Osteoblast (primary cell): ENCODE data around the gene AUTS2. TPM values are rescaled to one million over a fixed set of nuclear protein-coding genes. Genes with fewer than 3 reads are reported as not detected.

Experiments
- DNase-seq: peaks from one replicate; pipeline ENCODE4 v3.0.0; 2011; ENCODE audit warnings: low spot score, mixed read lengths; ENCODE audit not compliant: insufficient read length; ENCODE audit errors: missing footprints
- H2AFZ ChIP-seq: 2 replicates; pipeline ENCODE4 v1.6.0; 2011; ENCODE audit warnings: mild to moderate bottlenecking, low read length
- H3K27ac ChIP-seq: 2 replicates; pipeline ENCODE4 v1.5.1; 2011; ENCODE audit warnings: mild to moderate bottlenecking, low read depth, low read length, moderate library complexity
- H3K27me3 ChIP-seq: 2 replicates; pipeline ENCODE4 v1.6.0; 2012; ENCODE audit warnings: mild to moderate bottlenecking, control low read depth, inconsistent platforms, low read length, moderate library complexity; ENCODE audit not compliant: insufficient read depth
- H3K36me3 ChIP-seq: 2 replicates; pipeline ENCODE4 v1.5.1; 2011; ENCODE audit warnings: mild to moderate bottlenecking, low read length, control low read depth, moderate library complexity; ENCODE audit not compliant: insufficient read depth
- H3K4me1 ChIP-seq: 2 replicates; pipeline ENCODE4 v1.5.1; 2011; ENCODE audit warnings: mild to moderate bottlenecking, low read length, control low read depth, moderate library complexity; ENCODE audit not compliant: insufficient read depth
- H3K4me2 ChIP-seq: 2 replicates; pipeline ENCODE4 v1.6.0; 2011; ENCODE audit warnings: mild to moderate bottlenecking, low read length; ENCODE audit not compliant: insufficient read depth
- H3K4me3 ChIP-seq: fragments of 200-600 bp; sonication (generic); 3 replicates; pipeline ENCODE4 v1.5.1; 2012; ENCODE audit warnings: mild to moderate bottlenecking, low read length, inconsistent platforms; ENCODE audit not compliant: insufficient read depth
- H3K79me2 ChIP-seq: 2 replicates; pipeline ENCODE4 v1.6.0; 2012; ENCODE audit warnings: mild to moderate bottlenecking, low read length, control low read depth, inconsistent platforms; ENCODE audit not compliant: insufficient read depth
- H3K9me3 ChIP-seq: 2 replicates; pipeline ENCODE4 v1.5.1; 2011; ENCODE audit warnings: low read depth, low read length, control low read depth
- H4K20me1 ChIP-seq: 2 replicates; pipeline ENCODE4 v1.6.0; 2012; ENCODE audit warnings: mild to moderate bottlenecking, low read length, control low read depth; ENCODE audit not compliant: insufficient read depth
- total RNA-seq: library from RNA; depleted of rRNA; stranded (reverse); fragments of >200 nt; gene quantifications from 2 replicates; pipeline ENCODE4 v1.2.3, GENCODE V29; 2012
- TF ChIP-seq, protein P1 (sequence below): IDR thresholded peaks from 2 replicates; pipeline ENCODE4 v1.5.1; 2011; ENCODE audit warnings: mild to moderate bottlenecking, low read depth, low read length, moderate library complexity; ENCODE audit errors: extremely low read depth

AUTS2 gene
- total RNA-seq, 1 donor: 15.2 TPM

DNA sequence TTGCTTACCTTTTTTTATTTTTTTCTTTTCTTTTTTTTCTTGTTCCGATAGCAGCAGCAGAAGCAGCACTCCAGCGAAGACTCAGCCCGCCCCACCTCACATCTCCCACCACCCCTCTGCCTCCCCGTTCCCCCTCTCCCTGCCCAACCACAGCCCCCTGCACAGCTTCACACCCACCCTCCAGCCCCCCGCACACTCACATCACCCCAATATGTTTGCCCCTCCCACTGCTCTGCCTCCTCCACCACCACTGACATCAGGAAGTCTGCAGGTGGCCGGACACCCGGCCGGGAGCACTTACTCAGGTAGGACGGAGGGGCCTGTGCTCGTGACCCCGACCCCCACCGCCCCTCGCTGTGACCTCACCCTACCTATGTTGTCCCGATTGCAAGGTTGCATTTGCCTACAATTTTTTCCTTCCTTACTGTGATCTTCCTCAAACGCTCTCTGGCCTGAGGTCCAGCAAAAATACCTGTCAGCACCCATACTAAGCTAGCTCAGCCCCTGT lies 1166.5 kb downstream of the AUTS2 start:
- H4K20me1 ChIP-seq: no peaks in the 10 kb centered on the region

DNA sequence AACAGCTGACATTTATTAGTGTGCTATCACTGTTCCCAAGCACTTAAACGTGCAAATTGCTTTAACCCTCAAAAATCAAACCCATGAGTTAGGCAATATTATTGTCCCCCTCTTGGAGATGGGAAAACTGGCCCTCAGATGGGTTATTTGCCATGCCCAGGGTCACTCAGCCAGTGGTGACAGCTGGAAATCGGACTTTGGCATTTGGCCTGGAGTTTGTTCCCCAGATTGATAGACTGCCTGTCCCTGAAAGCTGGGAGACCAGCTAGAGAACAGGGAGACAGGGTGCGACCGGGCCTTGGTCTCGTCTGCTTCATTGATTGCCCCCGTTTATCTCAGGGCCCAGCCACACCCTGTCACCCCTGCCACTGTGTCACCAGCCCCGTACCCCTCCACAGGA lies 1167.4 kb downstream of the AUTS2 start:
- Histone ChIP-seq H4K20me1 (no peaks in the 10 kb centered on the region), H3K79me2 (peaks cover 4% of the 10 kb centered on the region), H3K4me1 (no peaks in the 10 kb centered on the region), H2AFZ (no peak overlapping the region), H3K9me3 (no peaks in the 10 kb centered on the region), H3K4me3 (no peak overlapping the region), H3K27me3 (no peaks in the 10 kb centered on the region), H3K27ac (no peak overlapping the region), H3K36me3 (peaks cover 16% of the 10 kb centered on the region), H3K4me2 (no peak overlapping the region)
- no peak for DNase-seq
- TF ChIP-seq, protein P1, sequence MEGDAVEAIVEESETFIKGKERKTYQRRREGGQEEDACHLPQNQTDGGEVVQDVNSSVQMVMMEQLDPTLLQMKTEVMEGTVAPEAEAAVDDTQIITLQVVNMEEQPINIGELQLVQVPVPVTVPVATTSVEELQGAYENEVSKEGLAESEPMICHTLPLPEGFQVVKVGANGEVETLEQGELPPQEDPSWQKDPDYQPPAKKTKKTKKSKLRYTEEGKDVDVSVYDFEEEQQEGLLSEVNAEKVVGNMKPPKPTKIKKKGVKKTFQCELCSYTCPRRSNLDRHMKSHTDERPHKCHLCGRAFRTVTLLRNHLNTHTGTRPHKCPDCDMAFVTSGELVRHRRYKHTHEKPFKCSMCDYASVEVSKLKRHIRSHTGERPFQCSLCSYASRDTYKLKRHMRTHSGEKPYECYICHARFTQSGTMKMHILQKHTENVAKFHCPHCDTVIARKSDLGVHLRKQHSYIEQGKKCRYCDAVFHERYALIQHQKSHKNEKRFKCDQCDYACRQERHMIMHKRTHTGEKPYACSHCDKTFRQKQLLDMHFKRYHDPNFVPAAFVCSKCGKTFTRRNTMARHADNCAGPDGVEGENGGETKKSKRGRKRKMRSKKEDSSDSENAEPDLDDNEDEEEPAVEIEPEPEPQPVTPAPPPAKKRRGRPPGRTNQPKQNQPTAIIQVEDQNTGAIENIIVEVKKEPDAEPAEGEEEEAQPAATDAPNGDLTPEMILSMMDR: no peak

More for the DNA sequence above, 1166.5 kb downstream of the AUTS2 start:
- Histone ChIP-seq H3K27me3 (no peaks in the 10 kb centered on the region), H2AFZ (no peak overlapping the region), H3K36me3 (peaks cover 16% of the 10 kb centered on the region), H3K79me2 (peaks cover 4% of the 10 kb centered on the region), H3K9me3 (no peaks in the 10 kb centered on the region), H3K4me1 (no peaks in the 10 kb centered on the region), H3K4me3 (no peak overlapping the region), H3K4me2 (no peak overlapping the region), H3K27ac (no peak overlapping the region)
- no peak for DNase-seq
- TF ChIP-seq, protein P1: no peak

DNA sequence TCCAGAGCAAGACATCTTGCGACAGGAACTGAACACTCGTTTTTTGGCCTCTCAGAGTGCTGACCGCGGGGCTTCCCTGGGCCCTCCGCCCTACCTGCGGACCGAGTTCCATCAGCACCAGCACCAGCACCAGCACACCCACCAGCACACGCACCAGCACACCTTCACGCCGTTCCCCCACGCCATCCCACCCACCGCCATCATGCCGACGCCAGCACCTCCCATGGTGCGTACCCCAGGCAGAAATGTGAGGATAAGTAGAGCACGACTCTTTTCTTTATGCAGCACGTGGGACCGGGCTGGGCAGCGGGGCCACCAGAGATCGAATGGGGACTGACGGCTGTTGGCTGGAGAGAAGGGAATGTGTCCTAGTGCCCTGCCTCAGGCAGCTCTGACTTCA lies 1167.8 kb downstream of the AUTS2 start:
- Histone ChIP-seq H2AFZ (no peak overlapping the region), H3K36me3 (peaks cover 16% of the 10 kb centered on the region), H3K27me3 (no peaks in the 10 kb centered on the region), H3K9me3 (no peaks in the 10 kb centered on the region), H3K4me2 (no peak overlapping the region), H3K79me2 (peaks cover 3% of the 10 kb centered on the region), H3K27ac (no peak overlapping the region), H3K4me1 (no peaks in the 10 kb centered on the region), H4K20me1 (no peaks in the 10 kb centered on the region), H3K4me3 (no peak overlapping the region)
- no peak for DNase-seq
- TF ChIP-seq, protein P1: no peak

GRCh38 chr7:70766694-70767093 lies 1168.4 kb downstream of the AUTS2 start:
- TF ChIP-seq, protein P1: no peak
- no peak overlapping the region for H3K4me2 ChIP-seq
- no peak overlapping the region for H3K27ac ChIP-seq
- H3K27me3 ChIP-seq: no peaks in the 10 kb centered on the region
- H3K9me3 ChIP-seq: no peaks in the 10 kb centered on the region
- no peaks in the 10 kb centered on the region for H3K4me1 ChIP-seq
- no peaks in the 10 kb centered on the region for H3K79me2 ChIP-seq
- no peak overlapping the region for H3K4me3 ChIP-seq
- no peak overlapping the region for H2AFZ ChIP-seq
- DNase-seq: no peak
- H3K36me3 ChIP-seq: peaks cover 16% of the 10 kb centered on the region
- no peaks in the 10 kb centered on the region for H4K20me1 ChIP-seq
